C4-2B (cell line): ENCODE results near the gene HMGN4.
"Not testable (repeated sequence)": the region's sequence is repeated elsewhere in the genome, so short reads cannot be mapped to it uniquely, and the experiment has no call there.

Source experiments
- H3K27ac ChIP-seq: fragments of 450-650 bp; 2 replicates; pipeline ENCODE4 v1.5.1; 2017
- ZFX ChIP-seq: fragments of 450-650 bp; IDR thresholded peaks from 2 replicates; pipeline ENCODE4 v1.6.1; 2017
- TF ChIP-seq, protein P1 (sequence below): fragments of 450-650 bp; conservative IDR thresholded peaks from 2 replicates; pipeline ENCODE4 v1.5.1; 2017; ENCODE audit warnings: mild to moderate bottlenecking

HMGN4 gene

DNA sequence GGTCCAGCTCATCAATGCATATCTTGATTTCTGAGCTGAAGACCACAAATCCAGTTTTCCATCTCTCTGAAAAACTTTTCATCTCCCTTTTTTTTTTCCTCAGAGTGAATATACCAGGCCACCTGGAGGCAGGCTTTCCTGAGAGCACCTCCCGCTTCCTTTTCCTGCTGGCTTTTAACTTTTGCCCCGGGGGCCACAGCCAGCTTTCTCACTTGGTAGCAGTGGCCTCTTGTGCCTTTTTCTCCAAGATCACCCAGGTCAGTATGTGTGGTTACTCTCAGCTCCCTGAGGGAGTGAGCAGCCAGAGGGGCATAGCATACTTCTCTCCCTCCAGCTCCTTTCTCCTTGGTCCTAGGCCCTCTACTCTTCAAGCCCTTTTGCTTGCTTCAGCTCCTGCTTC lies 38.1 kb upstream of the HMGN4 start, which contains the start of gene BTN1A1:
TSS of gene BTN1A1 (plus strand) at position 202 of the 400 bp plus-strand sequence. CDS start 984 bp downstream, outside the sequence.
- TF ChIP-seq, protein P1, sequence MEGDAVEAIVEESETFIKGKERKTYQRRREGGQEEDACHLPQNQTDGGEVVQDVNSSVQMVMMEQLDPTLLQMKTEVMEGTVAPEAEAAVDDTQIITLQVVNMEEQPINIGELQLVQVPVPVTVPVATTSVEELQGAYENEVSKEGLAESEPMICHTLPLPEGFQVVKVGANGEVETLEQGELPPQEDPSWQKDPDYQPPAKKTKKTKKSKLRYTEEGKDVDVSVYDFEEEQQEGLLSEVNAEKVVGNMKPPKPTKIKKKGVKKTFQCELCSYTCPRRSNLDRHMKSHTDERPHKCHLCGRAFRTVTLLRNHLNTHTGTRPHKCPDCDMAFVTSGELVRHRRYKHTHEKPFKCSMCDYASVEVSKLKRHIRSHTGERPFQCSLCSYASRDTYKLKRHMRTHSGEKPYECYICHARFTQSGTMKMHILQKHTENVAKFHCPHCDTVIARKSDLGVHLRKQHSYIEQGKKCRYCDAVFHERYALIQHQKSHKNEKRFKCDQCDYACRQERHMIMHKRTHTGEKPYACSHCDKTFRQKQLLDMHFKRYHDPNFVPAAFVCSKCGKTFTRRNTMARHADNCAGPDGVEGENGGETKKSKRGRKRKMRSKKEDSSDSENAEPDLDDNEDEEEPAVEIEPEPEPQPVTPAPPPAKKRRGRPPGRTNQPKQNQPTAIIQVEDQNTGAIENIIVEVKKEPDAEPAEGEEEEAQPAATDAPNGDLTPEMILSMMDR = no peak
- no peak for TF ChIP-seq ZFX
- no peak within 1 kb of the TSS for H3K27ac ChIP-seq

DNA sequence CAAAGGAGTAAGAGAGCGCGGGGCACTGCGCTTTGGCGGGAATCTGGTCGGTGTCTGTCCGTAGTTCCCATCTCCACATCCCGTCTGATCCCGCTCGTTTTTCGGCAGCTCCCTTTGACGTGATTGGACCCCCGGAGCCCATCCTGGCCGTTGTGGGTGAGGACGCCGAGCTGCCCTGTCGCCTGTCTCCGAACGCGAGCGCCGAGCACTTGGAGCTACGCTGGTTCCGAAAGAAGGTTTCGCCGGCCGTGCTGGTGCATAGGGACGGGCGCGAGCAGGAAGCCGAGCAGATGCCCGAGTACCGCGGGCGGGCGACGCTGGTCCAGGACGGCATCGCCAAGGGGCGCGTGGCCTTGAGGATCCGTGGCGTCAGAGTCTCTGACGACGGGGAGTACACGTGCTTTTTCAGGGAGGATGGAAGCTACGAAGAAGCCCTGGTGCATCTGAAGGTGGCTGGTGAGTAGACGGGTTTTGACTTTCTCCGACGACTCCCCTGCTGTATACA lies 36.6 kb upstream of the HMGN4 start:
- no peak overlapping the region for H3K27ac ChIP-seq

DNA sequence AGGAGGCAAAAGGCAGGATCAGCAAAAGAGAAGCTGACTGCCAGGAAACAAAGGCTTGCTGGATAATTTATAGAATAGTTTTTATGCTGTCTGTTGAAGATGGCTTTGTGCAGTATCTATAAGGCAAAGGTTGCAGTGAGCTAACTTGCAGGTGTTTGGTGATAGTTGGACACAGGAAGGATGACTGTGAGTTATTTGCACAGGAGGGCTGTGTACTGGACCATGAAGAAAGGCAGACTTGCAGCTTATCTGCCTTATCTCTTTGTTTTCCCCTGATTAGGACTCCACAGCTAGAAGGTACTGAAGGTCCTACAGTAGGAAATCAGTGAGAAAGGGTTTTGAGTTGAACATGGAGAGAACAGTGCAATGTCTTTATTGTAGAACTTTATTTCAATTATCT lies 36.0 kb upstream of the HMGN4 start:
- no peak overlapping the region for H3K27ac ChIP-seq
- TF ChIP-seq, protein P1 = no peak
- TF ChIP-seq ZFX = no peak

More for the DNA sequence above, 36.6 kb upstream of the HMGN4 start:
- TF ChIP-seq, protein P1 = no peak
- TF ChIP-seq ZFX = no peak

DNA sequence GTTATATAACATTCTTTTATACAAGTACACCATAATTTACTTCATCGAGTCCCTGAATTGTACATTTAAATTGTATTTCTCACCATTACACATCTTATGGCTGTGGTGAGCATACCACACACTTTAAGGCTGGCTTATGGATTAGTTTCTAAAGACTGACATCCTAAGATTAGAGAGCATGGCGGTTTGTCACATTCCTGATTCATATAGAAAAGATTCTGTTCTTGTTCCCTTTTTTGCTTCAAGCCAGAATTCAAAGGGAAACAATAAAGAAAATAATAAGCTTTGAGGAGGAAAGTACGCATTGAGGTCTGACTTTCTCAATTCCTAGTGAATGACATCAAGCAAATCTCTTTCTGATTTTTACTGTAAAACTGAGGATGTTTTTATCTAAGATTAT lies 35.5 kb upstream of the HMGN4 start:
- no peak overlapping the region for H3K27ac ChIP-seq
- TF ChIP-seq ZFX = no peak
- TF ChIP-seq, protein P1 = no peak

DNA sequence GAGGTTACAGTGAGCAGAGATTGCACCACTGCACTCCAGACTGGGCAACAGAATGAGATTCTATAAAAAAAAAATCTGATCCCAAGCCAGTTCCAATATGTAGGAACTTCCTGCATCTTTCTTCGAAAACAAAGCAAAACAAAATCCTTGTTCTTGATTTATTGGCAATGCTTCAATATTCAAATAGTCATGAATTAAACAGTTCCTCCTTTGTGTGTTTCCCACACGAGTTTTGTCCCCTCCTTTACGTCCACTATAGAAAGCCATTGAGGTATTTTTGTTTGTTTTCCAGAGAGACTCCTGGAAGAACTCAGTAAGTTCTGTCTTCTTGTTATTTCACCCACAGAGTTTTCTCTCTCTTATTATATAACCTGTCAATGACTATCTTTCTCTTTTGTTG lies 30.5 kb upstream of the HMGN4 start:
- H3K27ac ChIP-seq = no peak overlapping the region
- TF ChIP-seq ZFX = no peak
- TF ChIP-seq, protein P1 = no peak

DNA sequence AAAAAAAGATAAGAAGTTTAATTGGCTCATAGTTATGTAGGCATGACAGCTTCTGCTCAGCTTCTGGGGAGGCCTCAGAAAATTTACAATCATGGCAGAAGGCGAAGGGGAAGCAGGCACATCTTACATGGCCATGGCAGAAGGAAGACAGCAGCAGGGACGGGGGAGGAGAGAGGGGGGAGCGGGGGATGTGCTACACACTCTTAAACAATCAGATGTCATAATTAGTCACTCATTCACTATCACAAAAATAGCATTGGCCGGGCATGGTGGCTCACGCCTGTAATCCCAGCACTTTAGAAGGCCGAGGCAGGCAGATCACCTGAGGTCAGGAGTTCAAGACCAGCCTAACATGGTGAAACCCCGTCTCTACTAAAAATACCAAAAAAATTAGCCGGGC lies 27.1 kb upstream of the HMGN4 start:
- not testable (repeated sequence) for H3K27ac ChIP-seq

DNA sequence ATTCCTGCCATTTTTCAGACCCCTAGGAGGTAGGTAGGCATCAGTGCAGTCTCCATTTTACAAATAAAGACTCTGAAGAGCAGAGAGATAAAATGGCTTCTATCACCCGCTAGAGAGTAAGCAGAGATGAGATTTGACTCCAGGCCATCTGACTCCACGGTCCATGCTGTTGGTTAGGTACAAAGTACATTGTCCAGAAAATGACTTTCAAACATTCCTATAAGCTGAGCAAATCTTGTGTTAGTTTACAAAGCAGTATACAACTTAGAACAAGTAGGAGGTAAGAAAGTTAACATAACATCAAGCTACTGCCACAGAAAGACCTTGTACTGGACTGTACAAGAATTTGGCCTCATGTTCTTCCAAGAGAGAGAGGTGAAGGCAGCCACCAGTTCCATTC lies 23.2 kb upstream of the HMGN4 start:
- no peak overlapping the region for H3K27ac ChIP-seq
- no peak for TF ChIP-seq ZFX
- TF ChIP-seq, protein P1 = no peak
